T-helper 17 cell (primary cell): Measurements from ENCODE around the gene RPL13A. TPM values are rescaled to one million over a fixed set of nuclear protein-coding genes. Genes with fewer than 3 reads are reported as not detected.
"Not testable (repeated sequence)": the region's sequence is repeated elsewhere in the genome, so short reads cannot be mapped to it uniquely, and the experiment has no call there.

Experiments
- ATAC-seq: fragments of 150-1000 bp; cut with Tn5 transposase; 2 replicates; pipeline ENCODE4 v1.10.0; 2021; ENCODE audit warnings: mild to moderate bottlenecking, moderate library complexity
- DNase-seq, 3 donors: peaks; one replicate each; pipeline versions ENCODE4 v3.0.0 to v3.0.0-alpha.2; 2020 to 2021
- H3K9me3 ChIP-seq: one replicate; pipeline ENCODE4 v1.7.0; 2013; ENCODE audit warnings: low read length, mild to moderate bottlenecking; ENCODE audit not compliant: control insufficient read depth, poor library complexity, severe bottlenecking
- H3K27ac Mint-ChIP-seq: one replicate; pipeline ENCODE4 v1.8.0; 2022; ENCODE audit warnings: mild to moderate bottlenecking, moderate library complexity, mixed read lengths
- H3K27me3 Mint-ChIP-seq: one replicate; pipeline ENCODE4 v1.8.0; 2022; ENCODE audit warnings: mixed read lengths
- H3K36me3 Mint-ChIP-seq: one replicate; pipeline ENCODE4 v1.8.0; 2022; ENCODE audit warnings: low read depth, mixed read lengths
- H3K4me1 Mint-ChIP-seq: one replicate; pipeline ENCODE4 v1.8.0; 2022; ENCODE audit warnings: mild to moderate bottlenecking, mixed read lengths
- H3K4me3 Mint-ChIP-seq: one replicate; pipeline ENCODE4 v1.8.0; 2022; ENCODE audit warnings: mild to moderate bottlenecking, moderate library complexity, mixed read lengths
- total RNA-seq, 4 donors: library from RNA in 2 of 4; stranded (reverse) in 2 of 4; gene quantifications; one replicate each; pipeline ENCODE4 v1.2.3 and lab custom pipeline; 2022 to 2026

RPL13A gene
- total RNA-seq, 2 donors from 2014 or later = 5,253 to 5,291 TPM

DNA sequence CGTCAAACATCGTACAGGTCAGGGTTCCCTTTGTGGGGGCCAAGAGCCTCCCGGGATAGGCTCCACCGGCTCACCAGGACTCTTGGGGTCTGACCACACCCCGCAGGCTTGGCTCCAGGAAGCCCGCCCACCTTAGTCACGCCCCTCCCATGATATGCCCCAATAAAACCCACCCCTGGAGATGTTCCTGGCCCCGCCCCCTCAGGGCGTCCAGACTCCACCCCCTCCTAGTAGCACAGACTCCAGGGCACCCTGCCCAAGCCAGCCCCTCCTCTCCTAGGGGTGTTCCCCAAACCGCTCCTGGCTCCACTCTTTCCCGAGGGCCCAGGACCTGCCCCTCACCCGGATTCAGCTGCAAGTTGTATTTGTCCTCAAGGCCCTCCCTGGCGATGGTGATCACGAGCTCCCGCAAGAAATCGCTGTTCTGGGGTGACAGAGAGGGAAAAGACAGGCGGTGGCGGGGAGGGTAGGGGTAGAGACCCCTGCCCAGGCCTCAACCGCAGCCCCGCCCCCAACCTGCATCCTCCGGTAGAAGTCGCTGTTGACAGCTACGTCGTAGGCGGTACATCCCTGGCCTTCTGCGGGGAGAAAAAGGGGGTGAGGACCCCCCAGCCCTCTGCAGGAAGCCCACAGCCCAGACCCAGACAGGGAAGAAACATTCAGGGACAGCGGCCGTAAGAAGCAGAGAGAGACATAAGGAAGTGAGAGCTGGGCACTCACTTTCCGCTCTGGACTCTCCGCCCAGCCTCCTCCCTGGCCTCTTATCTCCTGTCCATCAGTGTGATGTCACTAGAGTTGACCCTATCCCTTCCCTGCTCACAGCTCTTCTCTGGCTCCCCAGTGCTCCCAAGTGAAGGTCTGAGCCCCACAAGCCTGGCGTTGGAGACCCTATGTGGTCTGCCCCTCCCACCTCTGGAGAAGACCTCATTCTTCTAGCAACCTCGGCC is 39.6 kb upstream of the RPL13A start:
- ATAC-seq (no peak), DNase-seq (no peak)
- H3K4me1 Mint-ChIP-seq = peaks cover 40% of the 10 kb centered on the region
- H3K9me3 ChIP-seq = no peaks in the 10 kb centered on the region
- H3K27me3 Mint-ChIP-seq = no peaks in the 10 kb centered on the region
- H3K4me3 Mint-ChIP-seq = no peak overlapping the region
- peak overlapping the region; percentile 95 for H3K27ac Mint-ChIP-seq
- H3K36me3 Mint-ChIP-seq = peaks cover 4% of the 10 kb centered on the region

DNA sequence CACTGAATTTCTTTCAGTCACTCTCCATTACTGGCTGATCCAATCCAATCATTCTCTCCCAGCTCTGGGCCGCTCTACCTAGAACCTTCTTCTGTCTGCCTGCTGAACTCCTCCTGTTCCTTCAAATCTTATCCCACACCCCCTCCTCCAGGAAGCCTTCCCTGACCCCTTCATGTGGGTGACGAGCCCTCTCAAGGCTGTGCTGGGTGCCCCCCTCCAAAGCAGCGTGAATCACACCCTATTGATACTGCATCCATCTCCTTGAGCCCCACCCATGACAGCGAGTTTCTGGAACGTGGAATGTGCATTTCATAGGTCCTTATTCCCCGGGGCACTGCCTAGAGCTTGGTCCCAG is 39.0 kb upstream of the RPL13A start:
- Mint-ChIP-seq H3K27me3 (no peaks in the 10 kb centered on the region), H3K36me3 (peaks cover 4% of the 10 kb centered on the region), H3K4me3 (no peak overlapping the region), H3K4me1 (peaks cover 45% of the 10 kb centered on the region), H3K27ac (peak overlapping the region; percentile 95)
- no peak for ATAC-seq
- H3K9me3 ChIP-seq = no peaks in the 10 kb centered on the region
- no peak for DNase-seq

DNA sequence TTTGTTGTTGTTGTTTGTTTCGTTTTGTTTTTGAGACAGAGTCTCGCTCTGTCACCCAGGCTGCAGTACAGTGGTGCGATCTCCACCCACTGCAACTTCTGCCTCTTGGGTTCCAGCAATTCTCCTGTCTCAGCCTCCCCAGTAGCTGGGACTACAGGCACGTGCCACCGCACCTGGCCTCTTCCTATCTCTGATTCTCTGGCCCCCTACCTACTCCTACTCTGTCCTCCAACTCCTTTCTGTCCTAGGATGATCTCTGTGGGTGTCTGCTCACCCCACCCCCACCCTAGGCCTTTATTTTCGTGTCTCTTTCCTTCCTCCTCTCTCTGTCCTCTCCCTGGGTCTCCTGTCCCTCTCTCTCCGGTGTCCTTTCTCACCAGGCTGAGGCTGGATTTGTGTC is 37.0 kb upstream of the RPL13A start:
- H3K36me3 Mint-ChIP-seq = peaks cover 4% of the 10 kb centered on the region
- no peaks in the 10 kb centered on the region for H3K27me3 Mint-ChIP-seq
- ATAC-seq = no peak
- peak overlapping the region; percentile 99 for H3K27ac Mint-ChIP-seq
- no peak for DNase-seq
- no peaks in the 10 kb centered on the region for H3K9me3 ChIP-seq
- H3K4me3 Mint-ChIP-seq = peak overlapping the region; percentile 99
- H3K4me1 Mint-ChIP-seq = peaks cover 42% of the 10 kb centered on the region

- H3K4me1 Mint-ChIP-seq = peaks cover 42% of the 10 kb centered on the region
- H3K9me3 ChIP-seq = no peaks in the 10 kb centered on the region
- H3K27me3 Mint-ChIP-seq = no peaks in the 10 kb centered on the region
- DNase-seq = peak; percentile 75 to 87 (median 83)
- H3K4me3 Mint-ChIP-seq = peak within 1 kb of the TSS; percentile 99
- H3K36me3 Mint-ChIP-seq = peaks cover 4% of the 10 kb centered on the region
- ATAC-seq = peak; percentile 62
- peak within 1 kb of the TSS; percentile 99 for H3K27ac Mint-ChIP-seq
Observed at GRCh38 chr19:49451430-49452181, 35.8 kb upstream of the RPL13A start, which contains the start of gene PIH1D1. PIH1D1 (minus strand) TSS chr19:49451814; CDS start chr19:49451574, 240 bp downstream.

GRCh38 chr19:49453013-49453756 is 34.2 kb upstream of the RPL13A start, which contains the start of gene ALDH16A1:
ALDH16A1 (plus strand) TSS chr19:49453225; CDS start chr19:49453332, 107 bp downstream.
- H3K4me3 Mint-ChIP-seq = peak within 1 kb of the TSS; percentile 96
- peaks cover 4% of the 10 kb centered on the region for H3K36me3 Mint-ChIP-seq
- peaks cover 48% of the 10 kb centered on the region for H3K4me1 Mint-ChIP-seq
- peak; percentile 87 for ATAC-seq
- H3K9me3 ChIP-seq = no peaks in the 10 kb centered on the region
- peak within 1 kb of the TSS; percentile 99 for H3K27ac Mint-ChIP-seq
- no peaks in the 10 kb centered on the region for H3K27me3 Mint-ChIP-seq
- DNase-seq = peak; percentile 97 to 98 (median 98)

DNA sequence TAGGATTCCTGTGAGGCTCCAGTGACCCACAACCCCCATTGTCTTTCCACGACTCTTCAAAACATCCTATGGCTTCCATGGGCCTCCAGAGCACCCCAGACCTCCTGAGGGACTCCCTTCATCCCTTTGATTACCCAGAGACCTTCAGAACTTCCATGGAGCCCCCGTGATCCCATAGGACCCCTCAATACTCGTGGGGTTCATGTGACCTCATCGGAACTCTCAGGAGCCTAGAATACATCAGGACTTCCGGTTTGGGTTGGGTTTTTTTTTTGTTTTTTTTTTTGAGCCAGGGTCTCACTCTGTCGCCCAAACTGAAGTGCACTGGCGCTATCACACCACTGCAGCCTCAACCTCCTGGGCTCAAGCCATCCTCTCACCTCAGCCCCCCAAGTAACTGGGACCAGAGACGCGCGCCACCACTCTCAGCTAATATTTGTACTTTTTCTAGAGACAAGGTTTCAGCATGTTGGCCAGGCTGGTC is 33.6 kb upstream of the RPL13A start:
- Mint-ChIP-seq H3K36me3 (peaks cover 4% of the 10 kb centered on the region), H3K4me1 (peaks cover 45% of the 10 kb centered on the region), H3K27me3 (no peaks in the 10 kb centered on the region), H3K4me3 (peak overlapping the region; percentile 96), H3K27ac (peak overlapping the region; percentile 99)
- no peak for DNase-seq
- H3K9me3 ChIP-seq = no peaks in the 10 kb centered on the region
- ATAC-seq = no peak

GRCh38 chr19:49455773-49456172 is 31.6 kb upstream of the RPL13A start:
- ATAC-seq = no peak

GRCh38 chr19:49456326-49456725 is 31.1 kb upstream of the RPL13A start:
- H3K9me3 ChIP-seq = no peaks in the 10 kb centered on the region
- peaks cover 35% of the 10 kb centered on the region for H3K4me1 Mint-ChIP-seq
- ATAC-seq = no peak
- peak overlapping the region; percentile 55 for H3K4me3 Mint-ChIP-seq
- H3K36me3 Mint-ChIP-seq = peaks cover 4% of the 10 kb centered on the region
- no peaks in the 10 kb centered on the region for H3K27me3 Mint-ChIP-seq
- peak overlapping the region; percentile 90 for H3K27ac Mint-ChIP-seq
- DNase-seq = no peak

More at GRCh38 chr19:49455773-49456172, 31.6 kb upstream of the RPL13A start:
- Mint-ChIP-seq H3K27ac (peak overlapping the region; percentile 90), H3K4me3 (no peak overlapping the region), H3K4me1 (peaks cover 37% of the 10 kb centered on the region), H3K27me3 (no peaks in the 10 kb centered on the region), H3K36me3 (peaks cover 4% of the 10 kb centered on the region)
- no peaks in the 10 kb centered on the region for H3K9me3 ChIP-seq
- DNase-seq = no peak

DNA sequence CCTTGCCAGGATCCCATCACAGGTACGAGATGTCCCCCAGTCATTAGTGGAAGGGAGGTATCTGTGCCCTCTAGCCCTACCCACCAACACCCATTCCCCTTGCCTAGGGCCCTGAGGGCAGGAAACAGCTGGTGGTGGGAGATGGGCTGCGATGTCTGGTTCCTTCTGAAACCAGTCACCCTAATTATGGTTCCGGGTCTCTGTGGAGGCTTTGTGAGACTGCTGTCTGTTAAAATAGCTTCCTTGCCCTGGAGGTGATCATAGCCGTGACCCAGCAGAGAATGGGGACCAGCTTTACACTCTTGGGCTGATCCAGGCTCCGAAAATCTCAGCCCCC is 28.9 kb upstream of the RPL13A start:
- peaks cover 20% of the 10 kb centered on the region for H3K4me1 Mint-ChIP-seq
- H3K36me3 Mint-ChIP-seq = no peaks in the 10 kb centered on the region
- H3K9me3 ChIP-seq = no peaks in the 10 kb centered on the region
- DNase-seq = no peak
- peak overlapping the region; percentile 67 for H3K4me3 Mint-ChIP-seq
- ATAC-seq = peak; percentile 32
- H3K27ac Mint-ChIP-seq = peak overlapping the region; percentile 90
- H3K27me3 Mint-ChIP-seq = no peaks in the 10 kb centered on the region

DNA sequence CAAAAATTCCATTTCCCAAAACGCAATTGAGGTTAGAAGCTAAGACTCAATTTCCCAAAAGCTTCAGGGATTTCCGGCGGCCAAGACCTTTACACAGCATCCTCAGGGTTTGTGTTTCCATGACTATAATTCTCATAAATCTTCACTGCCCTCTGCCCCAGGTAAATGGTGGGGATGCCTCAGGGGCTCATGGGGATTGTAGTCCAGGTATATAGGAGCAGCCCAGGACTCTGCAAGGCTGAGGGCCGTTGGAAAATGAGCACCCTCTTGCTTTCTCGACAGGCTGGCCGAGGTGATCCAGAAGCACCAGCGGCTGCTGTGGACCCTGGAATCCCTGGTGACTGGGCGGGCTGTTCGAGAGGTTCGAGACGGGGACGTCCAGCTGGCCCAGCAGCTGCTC is 28.0 kb upstream of the RPL13A start:
- peak overlapping the region; percentile 90 for H3K27ac Mint-ChIP-seq
- H3K4me3 Mint-ChIP-seq = no peak overlapping the region
- ATAC-seq (no peak), DNase-seq (no peak)
- peaks cover 13% of the 10 kb centered on the region for H3K4me1 Mint-ChIP-seq
- H3K27me3 Mint-ChIP-seq = no peaks in the 10 kb centered on the region
- H3K36me3 Mint-ChIP-seq = no peaks in the 10 kb centered on the region
- H3K9me3 ChIP-seq = no peaks in the 10 kb centered on the region

DNA sequence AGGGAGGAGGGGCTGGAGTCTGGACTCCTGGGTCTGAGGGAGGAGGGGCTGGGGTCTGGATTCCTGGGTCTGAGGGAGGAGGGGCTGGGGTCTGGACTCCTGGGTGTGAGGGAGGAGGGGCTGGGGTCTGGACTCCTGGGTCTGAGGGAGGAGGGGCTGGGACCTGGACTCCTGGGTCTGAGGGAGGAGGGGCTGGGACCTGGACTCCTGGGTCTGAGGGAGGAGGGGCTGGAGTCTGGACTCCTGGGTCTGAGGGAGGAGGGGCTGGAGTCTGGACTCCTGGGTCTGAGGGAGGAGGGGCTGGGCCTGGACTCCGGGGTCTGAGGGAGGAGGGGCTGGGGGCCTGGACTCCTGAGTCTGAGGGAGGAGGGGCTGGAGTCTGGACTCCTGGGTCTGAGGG is 26.3 kb upstream of the RPL13A start:
- DNase-seq, ATAC-seq, H3K4me3 Mint-ChIP-seq, H3K9me3 ChIP-seq, H3K36me3 Mint-ChIP-seq, H3K27me3 Mint-ChIP-seq, H3K27ac Mint-ChIP-seq: not testable (repeated sequence)
- H3K4me1 Mint-ChIP-seq = peaks cover 15% of the 10 kb centered on the region

DNA sequence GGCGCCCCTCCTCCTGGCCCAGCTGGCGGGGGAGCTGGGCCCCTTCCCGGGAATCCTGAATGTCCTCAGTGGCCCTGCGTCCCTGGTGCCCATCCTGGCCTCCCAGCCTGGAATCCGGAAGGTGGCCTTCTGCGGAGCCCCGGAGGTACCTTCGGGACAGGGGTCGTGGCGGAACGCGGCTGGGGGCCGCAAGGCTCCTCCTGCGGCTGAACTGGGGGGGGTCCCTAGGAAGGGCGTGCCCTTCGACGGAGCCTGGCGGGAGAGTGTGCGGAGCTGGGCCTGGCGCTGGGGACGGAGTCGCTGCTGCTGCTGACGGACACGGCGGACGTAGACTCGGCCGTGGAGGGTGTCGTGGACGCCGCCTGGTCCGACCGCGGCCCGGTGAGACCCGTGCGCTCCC is 25.8 kb upstream of the RPL13A start:
- DNase-seq (no peak), ATAC-seq (no peak)
- no peaks in the 10 kb centered on the region for H3K9me3 ChIP-seq
- Mint-ChIP-seq H3K4me1 (peaks cover 13% of the 10 kb centered on the region), H3K27me3 (no peaks in the 10 kb centered on the region), H3K4me3 (no peak overlapping the region), H3K36me3 (no peaks in the 10 kb centered on the region), H3K27ac (peak overlapping the region; percentile 39)

DNA sequence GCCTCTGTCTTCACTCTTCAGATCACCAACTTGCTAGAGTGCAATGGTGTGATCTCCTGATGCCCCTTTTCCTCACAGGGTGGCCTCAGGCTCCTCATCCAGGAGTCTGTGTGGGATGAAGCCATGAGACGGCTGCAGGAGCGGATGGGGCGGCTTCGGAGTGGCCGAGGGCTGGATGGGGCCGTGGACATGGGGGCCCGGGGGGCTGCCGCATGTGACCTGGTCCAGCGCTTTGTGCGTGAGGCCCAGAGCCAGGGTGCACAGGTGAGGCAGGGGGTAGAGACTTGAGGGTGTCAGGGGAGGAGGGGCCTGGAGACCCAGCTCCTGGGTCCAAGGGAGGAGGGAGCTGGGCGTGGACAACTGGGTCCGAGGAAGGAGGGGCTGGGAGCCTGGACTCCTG is 24.9 kb upstream of the RPL13A start:
- Mint-ChIP-seq H3K4me3 (no peak overlapping the region), H3K27me3 (no peaks in the 10 kb centered on the region), H3K27ac (peak overlapping the region; percentile 39), H3K4me1 (peaks cover 9% of the 10 kb centered on the region), H3K36me3 (no peaks in the 10 kb centered on the region)
- ATAC-seq (no peak), DNase-seq (no peak)
- no peaks in the 10 kb centered on the region for H3K9me3 ChIP-seq
